NK-92 (cell line): ENCODE data around the gene SDK1.
"Not testable (repeated sequence)": the region's sequence is repeated elsewhere in the genome, so short reads cannot be mapped to it uniquely, and the experiment has no call there.

ENCODE experiments used
- DNase-seq: peaks from one replicate; lab custom pipeline; 2025; ENCODE audit not compliant: unreplicated experiment; lab: John Stamatoyannopoulos, UW

The SDK1 gene

DNA sequence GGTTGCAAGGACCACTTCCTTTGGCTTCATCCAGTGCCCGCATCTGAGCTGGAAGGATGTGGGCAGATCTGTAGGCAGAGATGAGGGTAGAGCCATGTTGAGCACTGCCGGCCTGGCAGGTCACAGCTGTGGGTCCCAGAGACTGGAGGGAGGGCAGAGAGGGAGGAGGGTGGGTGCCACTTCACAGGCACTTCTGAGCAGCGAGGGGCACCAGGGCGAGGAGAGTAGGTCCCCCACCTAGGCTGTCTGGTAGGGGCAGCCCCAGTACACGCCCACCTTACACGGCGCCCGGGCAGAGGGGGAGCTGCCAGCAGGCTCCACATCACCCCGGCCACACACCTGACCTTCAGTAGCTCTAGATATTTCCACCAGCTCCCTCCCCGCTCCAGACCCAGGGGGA lies 908.1 kb downstream of the SDK1 start:
- no peak for DNase-seq

DNA sequence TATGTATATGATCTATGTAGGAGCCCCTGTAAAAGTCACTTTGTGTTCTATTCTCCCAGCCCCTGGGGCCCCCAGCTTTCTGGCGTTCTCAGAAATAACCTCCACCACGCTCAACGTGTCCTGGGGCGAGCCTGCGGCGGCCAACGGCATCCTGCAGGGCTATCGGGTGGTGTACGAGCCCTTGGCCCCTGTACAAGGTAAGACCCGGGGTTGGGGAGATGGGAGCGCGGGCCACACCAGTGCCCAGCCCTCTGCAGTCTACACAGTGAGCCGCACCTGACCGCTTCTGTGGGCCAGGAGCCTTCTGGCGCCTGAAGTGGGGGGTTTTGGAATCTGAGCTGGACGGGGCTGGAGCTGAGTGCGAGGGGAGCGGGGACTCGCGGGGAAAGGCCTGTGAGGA lies 908.9 kb downstream of the SDK1 start:
- DNase-seq = no peak

DNA sequence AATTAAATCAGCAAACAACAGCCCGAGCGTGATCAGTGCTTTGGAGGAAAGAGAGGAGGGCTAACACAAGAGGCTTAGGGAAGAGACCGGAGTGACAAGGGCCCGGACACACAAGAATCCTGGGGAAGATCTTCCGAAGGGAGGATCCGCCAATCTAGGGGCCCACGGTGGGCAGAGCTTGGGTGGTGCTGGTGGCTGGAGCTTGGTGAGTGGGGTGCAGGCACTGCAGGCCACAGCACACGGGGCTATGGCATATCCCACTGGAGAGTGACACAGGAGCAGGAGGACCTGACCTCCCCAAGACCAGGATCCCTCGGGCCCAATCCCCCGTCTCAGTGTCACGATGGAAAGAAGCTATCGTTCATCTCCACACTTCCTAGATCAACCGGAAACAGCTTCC lies 909.8 kb downstream of the SDK1 start:
- DNase-seq = no peak

DNA sequence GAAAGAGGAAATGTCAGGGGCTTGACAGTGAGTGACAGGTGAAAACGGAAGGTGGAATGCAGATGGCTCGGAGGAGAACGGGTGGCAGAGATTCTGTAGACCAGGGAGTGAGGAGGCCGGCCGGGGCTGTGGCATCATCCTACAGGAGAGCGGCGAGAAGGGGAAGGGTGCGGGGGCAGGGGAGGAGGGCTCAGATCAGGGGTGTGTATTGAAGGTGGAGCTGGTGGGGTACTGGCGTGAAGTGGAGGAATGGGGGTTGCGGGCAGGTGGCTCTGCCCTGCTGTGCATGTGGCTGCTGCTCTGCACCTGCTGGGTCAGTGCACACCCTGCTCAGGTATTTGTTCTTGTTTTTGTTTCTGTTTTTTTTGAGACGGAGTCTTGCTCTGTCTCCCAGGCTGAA lies 910.2 kb downstream of the SDK1 start:
- DNase-seq = no peak

DNA sequence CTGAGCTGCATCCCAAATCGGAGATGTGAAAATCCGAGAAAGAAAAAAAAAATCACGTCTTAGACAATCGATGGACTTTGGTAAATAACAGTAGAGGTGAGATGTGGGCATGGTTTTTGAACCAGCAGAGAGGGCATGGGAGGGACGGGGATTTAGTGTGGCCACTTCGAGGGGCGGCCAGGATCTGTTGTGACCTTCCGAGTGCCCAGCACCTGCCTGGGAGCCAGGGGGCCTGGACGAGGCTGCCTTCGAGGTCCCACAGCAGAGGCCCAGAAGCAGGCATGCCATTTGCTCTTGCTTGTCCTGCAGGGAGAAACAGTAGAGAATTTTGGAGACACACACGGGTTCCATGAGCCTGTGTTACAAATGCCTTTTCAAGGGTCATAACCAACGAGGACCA lies 911.3 kb downstream of the SDK1 start:
- DNase-seq = no peak

DNA sequence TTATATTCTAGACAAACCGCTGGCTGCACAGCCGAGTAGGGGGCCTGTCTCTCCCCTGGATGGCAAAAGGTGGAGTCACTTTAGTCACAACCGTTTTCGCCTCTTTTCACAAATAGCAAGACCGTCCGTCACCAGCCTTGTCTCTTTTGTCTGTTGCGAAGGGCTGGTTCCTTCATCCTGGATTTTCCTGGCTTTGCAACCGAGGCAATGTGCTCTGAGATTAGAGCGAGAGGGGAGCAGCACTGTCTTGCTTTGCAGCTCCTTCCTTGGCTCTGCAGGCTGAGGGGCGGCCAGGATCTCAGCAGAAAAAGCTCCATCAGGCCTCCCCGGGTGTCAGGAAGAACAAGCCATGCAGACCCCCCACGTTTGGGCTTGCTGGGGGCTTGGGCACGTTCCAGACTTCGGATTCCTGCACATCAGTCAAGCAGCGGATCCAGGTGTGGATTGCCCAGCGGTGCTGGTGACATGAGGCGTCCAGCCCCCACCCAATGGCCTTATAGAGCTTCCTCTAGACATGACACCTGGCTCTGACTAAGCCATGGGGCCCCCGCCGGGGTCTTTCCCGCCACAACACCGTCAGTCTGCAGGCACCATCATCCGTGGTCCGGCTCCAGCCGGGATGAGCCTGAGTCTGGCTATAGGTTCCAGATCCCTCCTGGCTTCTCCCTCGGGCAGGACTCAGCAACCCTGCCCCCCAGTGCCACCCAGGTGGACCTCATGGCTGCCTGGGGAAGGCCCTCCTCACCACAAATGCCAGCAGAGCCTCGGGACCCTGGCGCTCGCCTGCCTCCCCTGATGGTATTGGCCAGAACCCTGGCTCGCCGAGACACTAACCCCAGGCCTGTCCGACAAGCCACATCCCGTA lies 913.5 kb downstream of the SDK1 start:
- DNase-seq = no peak

DNA sequence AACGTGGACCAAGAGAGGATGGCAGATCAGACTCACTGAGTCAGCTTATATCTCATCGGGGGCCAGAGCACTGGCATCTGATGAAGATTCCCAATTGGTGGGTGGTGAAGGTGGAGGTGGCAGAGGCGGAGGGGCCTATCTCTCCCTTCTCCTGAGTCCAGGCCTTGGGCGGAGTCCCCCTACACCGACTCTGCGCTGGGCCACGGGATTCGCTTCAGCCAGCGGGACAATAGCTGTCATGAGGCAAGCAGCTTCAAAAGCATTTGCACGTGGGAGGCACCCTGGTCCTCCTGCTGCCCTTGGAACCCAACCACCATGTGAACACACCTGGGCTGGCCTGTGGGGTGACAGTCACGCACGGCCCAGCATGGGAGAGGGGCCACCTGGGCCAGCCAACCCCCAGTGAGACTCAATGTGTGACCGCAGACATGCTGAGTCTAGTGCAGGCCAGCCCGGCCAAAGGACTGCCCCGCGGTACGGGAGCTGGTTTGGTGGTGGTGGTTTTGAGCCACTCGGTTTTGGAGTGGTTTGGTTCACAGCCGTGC lies 914.2 kb downstream of the SDK1 start:
- DNase-seq = no peak

DNA sequence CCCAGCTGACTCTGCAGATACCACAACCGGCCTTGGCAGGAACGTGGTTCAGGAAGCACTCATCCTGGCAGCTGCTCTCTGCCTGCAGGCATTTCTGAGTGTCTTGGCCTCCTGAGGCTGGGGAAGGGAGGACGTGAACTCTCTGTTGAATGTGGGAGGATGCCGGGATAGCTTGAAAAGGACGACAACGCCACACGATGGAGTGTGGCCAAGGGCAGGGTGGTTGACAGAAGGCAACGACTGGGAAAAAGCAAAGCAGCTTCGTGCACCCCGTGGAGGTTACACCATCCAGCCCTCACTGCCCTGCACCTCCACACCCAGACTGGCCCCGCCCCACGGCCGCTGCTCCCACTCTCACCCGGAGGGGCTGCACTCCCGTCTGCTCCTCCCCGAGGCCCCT lies 915.0 kb downstream of the SDK1 start:
- DNase-seq = no peak

DNA sequence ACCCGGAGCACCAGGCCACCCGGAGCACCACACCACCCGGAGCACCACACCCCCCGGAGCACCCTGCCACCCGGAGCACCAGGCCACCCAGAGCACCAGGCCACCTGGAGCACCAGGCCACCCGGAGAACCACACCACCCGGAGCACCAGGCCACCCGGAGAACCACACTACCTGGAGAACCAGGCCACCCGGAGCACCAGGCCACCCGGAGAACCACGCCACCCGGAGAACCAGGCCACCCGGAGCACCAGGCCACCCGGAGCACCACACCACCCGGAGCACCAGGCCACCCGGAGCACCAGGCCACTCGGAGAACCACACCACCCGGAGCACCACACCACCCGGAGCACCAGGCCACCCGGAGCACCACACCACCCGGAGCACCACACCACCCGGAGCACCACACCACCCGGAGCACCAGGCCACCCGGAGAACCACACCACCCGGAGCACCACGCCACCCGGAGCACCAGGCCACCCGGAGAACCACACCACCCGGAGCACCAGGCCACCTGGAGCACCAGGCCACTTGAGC lies 916.1 kb downstream of the SDK1 start:
- not testable (repeated sequence) for DNase-seq

DNA sequence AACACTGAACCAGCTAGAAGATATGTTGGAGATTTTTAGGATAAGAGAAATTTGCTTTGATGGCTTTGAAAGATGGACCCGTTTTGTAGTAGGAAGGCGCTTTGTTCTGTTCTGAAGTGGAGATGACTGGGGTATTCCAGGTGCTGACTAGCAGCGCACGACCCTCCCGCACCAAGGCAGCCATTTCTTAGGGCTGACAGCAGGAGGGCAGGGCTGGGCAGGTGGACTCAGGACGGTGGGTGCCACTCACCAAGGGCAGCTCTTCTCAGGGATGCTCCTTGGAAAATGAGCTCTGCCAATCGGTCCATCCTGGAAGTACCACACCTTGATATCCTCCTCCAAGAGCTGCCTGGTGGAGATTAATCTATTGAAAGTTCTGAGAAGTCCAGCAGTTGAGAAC lies 917.4 kb downstream of the SDK1 start:
- DNase-seq = no peak

DNA sequence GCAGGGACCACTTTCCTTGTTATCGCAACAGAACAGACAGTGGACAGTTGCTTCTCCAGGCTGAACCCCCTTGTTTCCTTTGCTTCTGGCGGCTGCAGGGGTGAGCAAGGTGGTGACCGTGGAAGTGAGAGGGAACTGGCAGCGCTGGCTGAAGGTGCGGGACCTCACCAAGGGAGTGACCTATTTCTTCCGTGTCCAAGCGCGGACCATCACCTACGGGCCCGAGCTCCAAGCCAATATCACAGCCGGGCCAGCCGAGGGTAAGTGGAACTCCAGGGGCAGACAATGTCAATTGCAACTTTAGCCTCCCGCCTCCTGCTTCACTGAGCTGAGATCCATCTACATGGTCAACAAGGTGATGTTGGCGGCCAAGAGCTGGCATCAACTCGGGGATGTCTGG lies 919.0 kb downstream of the SDK1 start:
- no peak for DNase-seq

DNA sequence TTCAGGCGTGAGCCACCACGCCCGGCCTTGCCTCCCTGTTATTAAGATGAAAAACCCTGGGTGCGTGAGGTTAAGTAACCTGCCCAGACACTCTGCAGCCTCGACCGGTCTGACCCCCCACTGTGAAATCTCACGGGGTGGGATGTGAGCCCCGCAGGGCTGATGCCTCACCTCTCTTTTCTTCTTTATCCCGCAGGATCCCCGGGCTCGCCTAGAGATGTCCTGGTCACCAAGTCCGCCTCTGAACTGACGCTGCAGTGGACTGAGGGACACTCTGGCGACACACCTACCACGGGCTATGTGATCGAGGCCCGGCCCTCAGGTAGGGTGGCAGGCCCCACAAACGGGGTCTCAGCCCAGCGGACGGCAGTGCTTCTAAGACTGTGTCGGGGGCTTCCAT lies 920.0 kb downstream of the SDK1 start:
- DNase-seq = no peak

DNA sequence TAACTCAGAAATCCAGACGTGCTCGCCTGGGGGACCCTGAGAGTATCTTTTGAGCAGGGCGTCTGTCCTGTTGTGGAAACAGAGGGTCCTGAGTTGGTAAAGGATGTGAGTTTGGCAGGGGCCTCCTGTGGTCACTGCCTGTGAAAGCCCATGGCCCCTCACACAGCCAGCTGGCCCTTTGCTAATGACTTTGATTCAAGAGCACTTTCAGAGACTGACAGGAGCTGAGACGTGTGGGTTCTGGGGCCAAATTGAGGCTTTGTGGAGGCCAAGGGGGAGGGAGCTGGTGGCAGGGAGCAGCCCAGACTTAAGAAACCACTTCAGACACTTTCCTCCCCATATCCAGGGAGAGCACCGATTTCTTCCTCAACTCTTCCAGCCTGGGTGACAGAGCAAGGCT lies 921.6 kb downstream of the SDK1 start:
- no peak for DNase-seq

DNA sequence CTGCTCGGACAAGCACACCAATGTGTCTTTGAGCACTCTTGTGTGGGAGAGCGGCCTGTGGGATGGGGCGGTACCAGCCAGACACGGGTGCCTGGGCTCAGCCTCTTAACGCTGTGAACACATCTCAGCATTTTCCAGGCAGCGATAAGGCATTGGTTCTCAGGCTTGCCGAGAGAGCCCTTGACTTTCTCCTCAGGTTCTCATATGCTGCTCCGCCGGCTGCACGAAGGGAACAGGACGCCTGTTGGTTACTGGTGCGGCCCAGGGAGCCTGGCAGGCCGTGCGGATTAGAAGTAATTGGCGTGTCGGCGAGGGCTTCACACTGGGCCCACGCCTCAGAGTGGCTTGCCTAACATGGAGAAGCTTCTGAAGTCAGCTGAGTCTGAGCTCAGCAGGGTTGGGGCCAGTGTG lies 924.3 kb downstream of the SDK1 start:
- no peak for DNase-seq

DNA sequence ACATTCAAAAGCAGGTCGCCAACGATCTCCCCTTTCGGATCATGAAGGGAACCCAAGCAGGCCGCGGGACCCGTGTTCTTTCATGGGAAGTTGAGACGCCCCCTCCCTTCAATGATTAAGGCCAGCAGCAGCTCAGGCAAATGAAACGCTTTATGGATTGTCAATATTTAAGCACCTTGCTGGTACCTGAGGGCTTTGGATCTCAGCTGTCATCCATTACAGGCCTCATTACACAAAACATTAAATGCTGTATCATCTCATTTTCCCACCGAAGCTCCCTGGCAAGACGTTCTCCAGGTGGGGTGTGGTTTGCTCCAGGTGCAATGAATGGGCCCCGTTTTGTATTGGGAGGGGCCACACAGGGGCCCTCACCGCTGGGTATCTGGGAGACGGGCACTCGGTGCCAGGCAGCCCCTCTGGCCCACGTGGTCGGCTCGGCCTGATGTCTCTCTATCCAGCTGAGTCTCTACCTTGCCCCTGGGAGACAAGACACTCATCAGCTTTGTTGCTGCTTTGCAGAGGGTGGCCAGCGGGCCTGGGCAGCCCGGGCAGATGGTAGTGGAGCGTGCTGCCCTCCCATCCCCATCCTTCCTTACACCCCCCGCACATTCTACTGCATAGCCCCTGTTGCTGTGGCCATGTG lies 925.0 kb downstream of the SDK1 start:
- no peak for DNase-seq

DNA sequence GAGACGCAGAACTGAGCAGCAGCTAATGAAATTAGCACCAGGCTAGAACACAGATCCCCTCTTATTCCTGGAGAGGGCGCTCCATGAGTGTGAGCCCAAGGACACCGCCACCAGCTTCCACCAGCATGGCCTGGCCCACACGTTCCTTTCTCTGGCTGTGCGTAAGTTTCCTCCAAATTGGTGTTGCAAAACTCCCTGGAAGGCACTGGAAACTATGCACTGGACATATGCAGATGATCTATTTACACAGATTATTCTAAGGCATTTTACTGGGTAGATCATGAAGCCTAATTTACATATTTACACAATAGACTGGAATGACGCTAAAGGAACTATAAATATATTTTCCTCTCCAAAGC lies 925.5 kb downstream of the SDK1 start:
- DNase-seq = no peak

DNA sequence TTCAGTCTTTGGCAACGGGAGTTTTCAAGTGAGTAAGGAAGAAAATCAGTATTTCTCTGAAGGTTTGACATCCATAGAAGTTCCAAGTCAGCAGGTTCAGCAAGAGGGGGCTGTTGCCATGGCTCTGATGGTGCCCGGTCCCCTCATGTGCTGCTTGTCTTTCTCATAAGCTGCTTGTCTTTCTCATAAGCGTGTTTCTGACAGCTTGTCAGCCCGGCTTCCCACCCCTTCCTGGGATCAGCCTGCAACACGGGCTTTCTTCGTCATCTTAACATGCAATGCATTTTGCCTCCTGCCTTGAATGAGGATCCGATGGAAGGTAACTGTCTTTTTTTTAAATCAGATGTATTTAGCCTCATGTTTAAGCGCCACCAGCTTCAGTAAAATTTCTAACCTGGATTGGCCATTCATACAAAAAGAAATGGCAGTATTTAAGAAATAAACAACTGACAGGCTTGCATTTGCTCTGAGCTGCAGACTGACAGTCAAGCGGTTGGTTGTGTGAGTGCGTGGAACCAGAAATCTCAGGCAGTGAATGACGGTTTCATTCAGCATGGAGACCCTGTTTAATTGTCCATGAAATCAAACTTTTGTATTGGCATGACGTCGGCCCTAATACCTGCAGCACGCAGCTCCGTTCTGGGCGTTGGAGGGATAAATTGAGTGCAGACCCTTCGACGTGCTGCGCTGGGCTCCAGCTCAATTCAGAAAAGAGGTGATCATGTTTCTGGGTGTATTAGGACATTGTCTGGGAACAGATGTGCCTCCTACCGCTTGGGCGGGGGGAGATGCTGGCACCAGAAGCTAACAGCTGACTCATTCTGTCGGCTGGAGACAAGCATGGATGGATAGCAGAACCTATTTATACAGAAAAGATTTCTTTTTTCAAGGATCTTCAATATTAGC lies 926.3 kb downstream of the SDK1 start:
- DNase-seq = no peak

DNA sequence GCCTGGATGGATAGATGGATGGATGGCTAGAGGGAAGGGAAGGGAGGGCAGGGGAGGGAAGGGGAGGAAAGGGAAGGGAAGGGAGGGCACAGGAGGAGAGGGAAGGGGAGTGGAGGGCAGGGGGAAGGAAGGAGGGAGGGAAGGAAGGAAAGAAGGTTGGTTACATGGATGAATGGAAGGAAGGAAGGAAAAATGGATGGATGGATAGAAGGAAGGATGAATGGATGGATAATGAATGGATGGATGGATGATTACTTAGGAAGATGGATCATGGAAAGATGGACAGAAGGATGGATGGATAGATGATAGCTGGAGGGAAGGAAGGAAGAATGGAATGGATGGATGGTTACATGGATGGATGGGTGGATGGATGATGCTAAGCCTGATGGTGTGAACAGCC lies 929.3 kb downstream of the SDK1 start:
- DNase-seq = no peak

DNA sequence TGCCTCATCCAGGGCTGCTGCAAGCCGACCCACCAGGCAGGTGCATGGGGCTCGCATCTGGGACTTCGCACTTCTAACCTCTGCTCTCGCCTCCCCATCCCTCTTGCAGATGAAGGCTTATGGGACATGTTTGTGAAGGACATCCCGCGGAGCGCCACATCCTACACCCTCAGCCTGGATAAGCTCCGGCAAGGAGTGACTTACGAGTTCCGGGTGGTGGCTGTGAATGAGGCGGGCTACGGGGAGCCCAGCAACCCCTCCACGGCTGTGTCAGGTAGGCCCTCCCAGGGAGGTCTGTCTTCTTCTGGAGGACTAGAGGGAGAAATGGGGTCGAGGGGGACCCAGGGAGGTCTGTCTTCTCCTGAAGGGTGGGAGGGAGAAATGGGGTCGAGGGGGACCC lies 932.1 kb downstream of the SDK1 start:
- no peak for DNase-seq

DNA sequence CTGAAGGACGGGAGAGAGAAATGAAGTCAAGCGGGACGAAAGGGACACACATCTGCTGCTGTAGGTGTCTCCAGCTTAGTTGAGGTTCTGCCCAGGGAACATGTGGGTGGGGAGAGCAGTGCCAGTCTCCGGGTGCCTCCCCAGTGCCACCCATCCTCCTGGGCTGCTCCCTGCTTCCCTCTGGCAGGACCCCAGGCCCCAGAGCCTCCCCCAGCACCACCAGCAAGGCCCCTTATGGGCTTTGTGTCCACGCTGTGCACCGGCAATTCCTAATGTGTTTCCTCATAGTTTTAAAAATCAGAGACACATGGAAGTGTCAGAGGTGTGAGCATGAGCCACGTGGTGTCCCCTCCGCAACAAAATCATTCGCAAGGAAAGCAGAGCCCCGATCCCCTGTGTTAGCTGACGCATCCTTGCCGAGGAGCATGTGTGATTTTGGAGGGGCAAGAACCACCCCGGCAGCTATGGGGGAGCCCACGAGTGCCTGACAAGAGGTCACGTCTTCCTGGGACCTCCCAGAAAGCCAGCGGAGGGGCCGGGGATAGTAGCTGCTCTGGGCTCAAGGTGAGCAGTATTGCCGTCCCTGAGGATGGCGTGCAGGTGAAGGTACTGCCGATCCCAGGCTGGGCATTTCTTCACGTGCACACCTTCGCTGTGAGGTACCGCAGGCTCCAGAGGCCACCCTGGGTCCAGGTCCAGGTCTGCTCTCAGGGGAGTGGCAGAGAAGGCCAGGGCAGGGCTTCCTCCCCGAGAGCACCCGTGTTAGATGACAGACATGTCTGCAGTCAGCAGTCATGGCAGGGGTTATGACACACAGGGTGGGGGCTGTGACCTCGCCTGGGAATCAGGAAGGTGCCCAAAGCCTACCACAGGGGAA lies 932.8 kb downstream of the SDK1 start:
- no peak for DNase-seq
